Astrocyte (in vitro differentiated cells and primary cell): Measurements from ENCODE around the gene MEGF11. TPM values are rescaled to one million over a fixed set of nuclear protein-coding genes. Genes with fewer than 3 reads are reported as not detected.
"Not testable (repeated sequence)": the region's sequence is repeated elsewhere in the genome, so short reads cannot be mapped to it uniquely, and the experiment has no call there.

Experiments used
- DNase-seq: peaks from one replicate; pipeline ENCODE4 v3.0.0-alpha.2; 2010; ENCODE audit warnings: low read depth
- FAIRE-seq: peaks from 2 replicates; lab custom pipeline; 2011; peaks lifted over from hg19 to GRCh38; lab: Jason Lieb, UNC
- H2AFZ ChIP-seq: 2 replicates; pipeline ENCODE4 v1.6.0; 2012; ENCODE audit warnings: low read depth, low read length, inconsistent platforms
- H3K27ac ChIP-seq: 2 replicates; pipeline ENCODE4 v1.5.1; 2011; ENCODE audit warnings: low read depth, low read length, inconsistent platforms
- H3K27me3 ChIP-seq: 2 replicates; pipeline ENCODE4 v1.6.0; 2011; ENCODE audit warnings: low read length, inconsistent platforms; ENCODE audit not compliant: insufficient read depth
- H3K36me3 ChIP-seq: 2 replicates; pipeline ENCODE4 v1.5.1; 2011; ENCODE audit warnings: low read length, inconsistent platforms; ENCODE audit not compliant: insufficient read depth
- H3K4me1 ChIP-seq: 2 replicates; pipeline ENCODE4 v1.5.1; 2011; ENCODE audit warnings: low read length, inconsistent platforms; ENCODE audit not compliant: insufficient read depth
- H3K4me2 ChIP-seq: 2 replicates; pipeline ENCODE4 v1.6.0; 2012; ENCODE audit warnings: low read length, inconsistent platforms
- H3K4me3 ChIP-seq: 2 replicates; pipeline ENCODE4 v1.5.1; 2011; ENCODE audit warnings: low read depth, mild to moderate bottlenecking, low read length, inconsistent platforms; ENCODE audit not compliant: insufficient read depth
- H3K79me2 ChIP-seq: 2 replicates; pipeline ENCODE4 v1.6.0; 2012; ENCODE audit warnings: mild to moderate bottlenecking, low read length, inconsistent platforms; ENCODE audit not compliant: insufficient read depth
- H3K9ac ChIP-seq: 2 replicates; pipeline ENCODE4 v1.6.0; 2012; ENCODE audit warnings: mild to moderate bottlenecking, low read length, inconsistent platforms
- H3K9me3 ChIP-seq: 2 replicates; pipeline ENCODE4 v1.5.1; 2012; ENCODE audit warnings: low read depth, mild to moderate bottlenecking, low read length, inconsistent platforms; ENCODE audit not compliant: insufficient read depth
- H4K20me1 ChIP-seq: 2 replicates; pipeline ENCODE4 v1.6.0; 2012; ENCODE audit warnings: low read length, inconsistent platforms; ENCODE audit not compliant: insufficient read depth
- H3K27ac Mint-ChIP-seq: one replicate; pipeline ENCODE4 v1.8.0; 2021; ENCODE audit warnings: mild to moderate bottlenecking, mixed read lengths; ENCODE audit not compliant: unreplicated experiment
- H3K27me3 Mint-ChIP-seq: one replicate; pipeline ENCODE4 v1.8.0; 2021; ENCODE audit warnings: low read depth, mixed read lengths; ENCODE audit not compliant: unreplicated experiment
- H3K36me3 Mint-ChIP-seq: one replicate; pipeline ENCODE4 v1.8.0; 2021; ENCODE audit warnings: low read depth, mixed read lengths; ENCODE audit not compliant: unreplicated experiment
- H3K4me1 Mint-ChIP-seq: one replicate; pipeline ENCODE4 v1.8.0; 2021; ENCODE audit warnings: low read depth, mixed read lengths; ENCODE audit not compliant: unreplicated experiment
- H3K4me3 Mint-ChIP-seq: one replicate; pipeline ENCODE4 v1.8.0; 2021; ENCODE audit warnings: mild to moderate bottlenecking, moderate library complexity, mixed read lengths; ENCODE audit not compliant: unreplicated experiment
- H3K9me3 Mint-ChIP-seq: one replicate; pipeline ENCODE4 v1.8.0; 2021; ENCODE audit warnings: mild to moderate bottlenecking, mixed read lengths; ENCODE audit not compliant: unreplicated experiment
- CTCF ChIP-seq: IDR thresholded peaks from 2 replicates; pipeline ENCODE4 v1.5.1; 2011; ENCODE audit warnings: low read depth, mild to moderate bottlenecking, inconsistent platforms, low read length, moderate library complexity; ENCODE audit not compliant: insufficient read depth
- EZH2 ChIP-seq: IDR thresholded peaks from 2 replicates; pipeline ENCODE4 v1.6.1; 2012; ENCODE audit warnings: mild to moderate bottlenecking, low read length, inconsistent platforms; ENCODE audit not compliant: insufficient read depth
- total RNA-seq: library from RNA; stranded (reverse); gene quantifications from 2 replicates; pipeline ENCODE4 v1.2.1, GENCODE V29; 2021

MEGF11 gene
- total RNA-seq, 1 donor from 2014 or later = 0.16 TPM

- DNase-seq (peak; percentile 68), FAIRE-seq (no peak)
- Histone ChIP-seq H3K4me1 (no peaks in the 10 kb centered on the region), H4K20me1 (no peaks in the 10 kb centered on the region), H3K36me3 (no peaks in the 10 kb centered on the region), H3K4me3 (no peak overlapping the region), H3K9me3 (no peaks in the 10 kb centered on the region), H3K27me3 (no peaks in the 10 kb centered on the region), H3K27ac (no peak overlapping the region), H3K79me2 (no peaks in the 10 kb centered on the region), H3K9ac (no peak overlapping the region), H2AFZ (no peak overlapping the region), H3K4me2 (peak overlapping the region; percentile 61)
- H3K27ac Mint-ChIP-seq = no peak overlapping the region
- H3K4me3 Mint-ChIP-seq = no peak overlapping the region
- H3K27me3 Mint-ChIP-seq = peaks cover 5% of the 10 kb centered on the region
- H3K36me3 Mint-ChIP-seq = no peaks in the 10 kb centered on the region
- H3K9me3 Mint-ChIP-seq = no peaks in the 10 kb centered on the region
- no peak for TF ChIP-seq CTCF
- TF ChIP-seq EZH2 = no peak
- peaks cover 5% of the 10 kb centered on the region for H3K4me1 Mint-ChIP-seq
Observed at GRCh38 chr15:66269326-66270090, 16.0 kb upstream of the MEGF11 start.

- Mint-ChIP-seq H3K4me1 (peaks cover 5% of the 10 kb centered on the region), H3K27ac (no peak overlapping the region), H3K27me3 (peaks cover 13% of the 10 kb centered on the region), H3K9me3 (peaks cover 5% of the 10 kb centered on the region), H3K4me3 (no peak overlapping the region), H3K36me3 (no peaks in the 10 kb centered on the region)
- Histone ChIP-seq H3K27me3 (peaks cover 5% of the 10 kb centered on the region), H4K20me1 (no peaks in the 10 kb centered on the region), H3K9ac (no peak overlapping the region), H3K4me3 (no peak overlapping the region), H3K9me3 (no peaks in the 10 kb centered on the region), H3K79me2 (no peaks in the 10 kb centered on the region), H3K36me3 (no peaks in the 10 kb centered on the region), H3K4me2 (no peak overlapping the region), H3K27ac (no peak overlapping the region), H3K4me1 (no peaks in the 10 kb centered on the region), H2AFZ (no peak overlapping the region)
- TF ChIP-seq CTCF (no peak), EZH2 (no peak)
- FAIRE-seq = no peak
- DNase-seq = no peak
Observed at GRCh38 chr15:66264859-66265513, 11.4 kb upstream of the MEGF11 start.

- H3K9me3 ChIP-seq, H3K4me1 ChIP-seq, H3K36me3 ChIP-seq, H3K27ac ChIP-seq, H3K9me3 Mint-ChIP-seq, H3K4me3 ChIP-seq, H3K4me2 ChIP-seq, H3K4me3 Mint-ChIP-seq, H3K79me2 ChIP-seq, H3K36me3 Mint-ChIP-seq, H3K27ac Mint-ChIP-seq, DNase-seq, H3K4me1 Mint-ChIP-seq, FAIRE-seq, H2AFZ ChIP-seq, H3K9ac ChIP-seq, H4K20me1 ChIP-seq: not testable (repeated sequence)
- H3K27me3 Mint-ChIP-seq = peaks cover 20% of the 10 kb centered on the region
- peaks cover 12% of the 10 kb centered on the region for H3K27me3 ChIP-seq
Observed at GRCh38 chr15:66262837-66263236, 9.3 kb upstream of the MEGF11 start.
